ENCODE measurements around the gene ANXA3.
A peak's percentile ranks its signal among the peaks of the same experiment; 100 is the strongest.

Gene ANXA3

DNA sequence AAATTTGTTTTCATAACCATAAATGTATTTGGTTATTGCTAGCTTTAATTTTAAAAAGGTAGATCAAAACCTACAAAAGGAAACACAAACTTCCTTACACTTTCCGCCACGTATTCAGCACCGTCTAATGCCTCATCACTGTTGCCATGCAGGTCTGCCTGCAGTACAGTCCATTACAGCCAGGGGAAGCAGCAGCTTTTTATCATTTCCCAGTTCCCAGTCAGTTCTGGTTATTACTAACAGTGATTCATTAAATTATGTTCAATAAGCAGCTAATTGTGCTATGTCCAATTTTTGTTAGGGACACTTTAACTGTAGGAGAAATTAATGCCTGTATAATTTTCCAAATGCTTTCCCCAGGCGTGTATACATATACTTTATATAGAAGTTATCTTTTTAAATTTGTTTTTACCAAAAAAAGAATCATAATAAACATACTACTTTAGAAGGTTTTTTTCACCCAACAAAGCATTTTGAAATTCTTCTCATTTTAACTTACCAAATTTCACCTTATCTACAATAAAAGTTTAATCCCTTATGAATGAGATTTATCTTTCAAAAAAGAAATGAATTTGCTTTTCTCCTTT is 93.3 kb downstream of the ANXA3 start:
- DNase-seq (ENCODE audit: low read depth in 2 of 2) = peak; percentile 7 to 18

- no peak for DNase-seq (ENCODE audit: low read depth in 2 of 2)
Measured at GRCh38 chr4:78645853-78646757, 94.5 kb downstream of the ANXA3 start.

GRCh38 chr4:78647272-78647671 is 95.7 kb downstream of the ANXA3 start:
- no peak for DNase-seq (ENCODE audit: low read depth in 2 of 2)

DNA sequence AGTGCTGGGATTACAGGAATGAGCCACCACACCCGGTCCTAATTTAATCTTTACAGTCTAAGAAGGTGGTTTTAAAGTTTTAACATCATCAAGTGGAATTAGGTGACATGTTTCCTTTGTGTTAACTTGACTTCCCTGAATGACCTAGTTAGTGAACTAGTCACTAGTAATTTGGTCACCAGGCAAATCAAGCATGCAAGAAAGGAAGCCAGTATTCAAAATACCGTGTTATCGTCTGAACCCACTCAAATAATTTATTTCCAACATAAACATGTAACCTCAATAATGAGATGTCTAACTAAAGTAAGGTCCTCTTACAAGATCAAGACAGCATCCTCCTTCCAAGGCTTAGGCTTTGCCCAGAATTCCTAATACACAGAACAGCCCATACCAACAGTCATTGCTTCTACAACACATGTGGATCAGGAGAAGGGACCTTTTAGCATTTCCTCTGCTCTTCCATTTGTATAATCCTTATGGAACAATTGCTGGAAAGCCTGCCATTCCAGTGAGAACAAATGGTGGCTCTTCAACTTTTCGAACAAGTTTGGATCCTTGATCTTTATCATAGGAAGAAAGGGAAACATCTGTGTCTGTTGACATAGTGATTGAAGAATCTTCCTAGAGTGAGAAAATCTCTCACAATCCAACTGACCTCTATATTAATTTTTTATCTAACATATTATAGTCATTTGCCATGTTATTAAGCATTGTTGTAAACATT is 97.2 kb downstream of the ANXA3 start:
- DNase-seq (ENCODE audit: low read depth in 2 of 2) = no peak

GRCh38 chr4:78650106-78651024 is 98.8 kb downstream of the ANXA3 start:
- DNase-seq (ENCODE audit: low read depth in 2 of 2) = no peak

- DNase-seq (ENCODE audit: low read depth in 2 of 2) = no peak
Measured at GRCh38 chr4:78651250-78651860, 99.8 kb downstream of the ANXA3 start.

GRCh38 chr4:78652282-78652876 is 100.8 kb downstream of the ANXA3 start:
- DNase-seq (ENCODE audit: low read depth in 2 of 2) = no peak

- DNase-seq (ENCODE audit: low read depth in 2 of 2) = no peak
Measured at GRCh38 chr4:78653655-78654054, 102.1 kb downstream of the ANXA3 start.

DNA sequence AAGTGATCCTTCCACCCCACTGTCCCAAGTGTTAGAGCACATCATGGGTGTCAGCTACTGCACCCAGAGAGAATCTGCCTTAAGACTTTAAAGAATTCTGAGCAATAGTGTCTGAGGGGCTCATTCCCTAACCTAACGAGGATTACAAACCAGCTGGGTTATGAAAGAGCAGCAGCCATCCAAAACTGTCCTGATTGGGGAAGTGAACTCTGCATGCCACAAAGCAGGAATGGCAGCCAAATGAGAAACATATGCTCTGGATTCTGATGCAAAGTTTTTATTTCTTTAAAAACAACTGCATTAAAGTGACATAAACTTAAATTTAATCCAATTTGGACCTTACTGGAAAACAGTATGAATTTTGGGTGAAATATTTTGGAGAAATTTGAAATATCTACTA is 103.2 kb downstream of the ANXA3 start:
- no peak for DNase-seq (ENCODE audit: low read depth in 2 of 2)

DNA sequence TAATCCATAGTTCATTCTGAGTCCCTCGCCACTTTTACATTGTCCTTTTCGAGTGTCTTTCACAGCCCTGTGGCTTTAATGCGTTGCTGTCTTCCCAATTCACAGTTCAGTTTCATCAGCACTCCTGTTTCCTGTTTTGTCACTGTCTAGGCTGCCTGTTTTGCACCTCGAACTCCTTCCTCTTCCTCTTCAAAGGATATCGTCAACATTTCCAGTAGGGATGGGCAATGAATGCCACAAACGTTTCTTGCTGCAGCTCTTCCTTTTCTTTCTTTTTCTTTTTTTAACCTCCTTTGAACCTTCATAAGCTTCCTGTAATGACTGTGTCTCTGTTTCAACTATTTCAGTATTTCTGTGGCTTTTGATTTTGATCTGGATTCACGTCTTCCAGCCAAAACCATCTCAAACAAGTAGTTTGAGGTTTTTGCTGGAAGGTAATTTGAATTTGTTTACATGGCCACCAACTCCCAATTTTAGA is 105.4 kb downstream of the ANXA3 start:
- no peak for DNase-seq (ENCODE audit: low read depth in 2 of 2)

GRCh38 chr4:78659264-78659663 is 107.7 kb downstream of the ANXA3 start:
- no peak for DNase-seq (ENCODE audit: low read depth in 2 of 2)

DNA sequence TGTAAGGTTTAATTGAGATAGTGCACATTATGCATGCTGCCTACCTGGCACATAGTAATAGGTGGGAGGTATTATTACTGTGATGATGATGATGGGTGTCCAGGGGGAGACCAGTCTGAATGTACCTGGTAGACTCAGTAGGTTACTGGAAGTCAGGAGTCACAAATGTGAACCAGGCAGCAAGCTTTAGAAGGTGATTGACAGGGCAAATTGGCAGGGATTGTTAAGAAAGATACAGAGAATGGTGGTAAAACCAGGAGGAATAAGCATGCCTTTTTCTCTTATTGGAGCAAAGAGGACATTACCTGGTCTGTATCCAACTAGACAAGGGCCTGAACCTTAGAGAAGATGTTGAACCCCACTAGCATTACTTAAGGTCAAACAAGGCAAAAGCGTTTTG is 108.1 kb downstream of the ANXA3 start:
- no peak for DNase-seq (ENCODE audit: low read depth in 2 of 2)
